Fibroblast of lung (primary cell): Measurements from ENCODE around the gene FASTKD1. TPM values are rescaled to one million over a fixed set of nuclear protein-coding genes. Genes with fewer than 3 reads are reported as not detected.
"Not testable (repeated sequence)": the region's sequence is repeated elsewhere in the genome, so short reads cannot be mapped to it uniquely, and the experiment has no call there.

Experiments used
- DNase-seq, 2 donors: peaks; one replicate each; pipeline versions ENCODE4 v3.0.0 to v3.0.0-alpha.2; 2010; ENCODE audit warnings: low read depth in 2 of 2
- H2AFZ ChIP-seq: 2 replicates; pipeline ENCODE4 v1.5.1; 2012; ENCODE audit warnings: low read length, control low read depth, inconsistent platforms
- H3K27ac ChIP-seq: 2 replicates; pipeline ENCODE4 v1.5.1; 2011; ENCODE audit warnings: low read length, control low read depth; ENCODE audit not compliant: insufficient read depth
- H3K27me3 ChIP-seq: 2 replicates; pipeline ENCODE4 v1.5.1; 2011; ENCODE audit warnings: mild to moderate bottlenecking, low read length; ENCODE audit not compliant: control insufficient read depth, insufficient read depth
- H3K36me3 ChIP-seq: 2 replicates; pipeline ENCODE4 v1.5.1; 2011; ENCODE audit warnings: low read length; ENCODE audit not compliant: control insufficient read depth, insufficient read depth
- H3K4me1 ChIP-seq: 2 replicates; pipeline ENCODE4 v1.5.1; 2011; ENCODE audit warnings: low read length; ENCODE audit not compliant: control insufficient read depth, insufficient read depth; ENCODE audit errors: extremely low read depth
- H3K4me2 ChIP-seq: 2 replicates; pipeline ENCODE4 v1.5.1; 2011; ENCODE audit warnings: low read length, control low read depth; ENCODE audit not compliant: insufficient read depth; ENCODE audit errors: extremely low read depth
- H3K4me3 ChIP-seq, 4 experiments: fragments of 200-600 bp in 1 of 4; sonication (generic) in 1 of 4; replicated peaks in 1 of 4; 2 replicates each; pipeline ENCODE4 v1.5.1; 2011 to 2016; ENCODE audit warnings: low read length in 4 of 4, low read depth in 3 of 4, mild to moderate bottlenecking in 3 of 4, control low read depth in 2 of 4, inconsistent platforms in 1 of 4, mixed read lengths in 1 of 4; ENCODE audit not compliant: insufficient read depth in 1 of 4; ENCODE audit errors: control extremely low read depth in 1 of 4
- H3K79me2 ChIP-seq: 2 replicates; pipeline ENCODE4 v1.5.1; 2012; ENCODE audit warnings: mild to moderate bottlenecking, low read length, inconsistent platforms; ENCODE audit not compliant: control insufficient read depth, insufficient read depth
- H3K9ac ChIP-seq: 2 replicates; pipeline ENCODE4 v1.5.1; 2011; ENCODE audit warnings: mild to moderate bottlenecking, low read length, control low read depth; ENCODE audit not compliant: insufficient read depth
- H3K9me3 ChIP-seq: 2 replicates; pipeline ENCODE4 v1.5.1; 2012; ENCODE audit warnings: low read depth, low read length; ENCODE audit not compliant: control insufficient read depth, insufficient read depth
- H4K20me1 ChIP-seq: 2 replicates; pipeline ENCODE4 v1.5.1; 2011; ENCODE audit warnings: low read length; ENCODE audit not compliant: control insufficient read depth, insufficient read depth; ENCODE audit errors: extremely low read depth
- CTCF ChIP-seq, 2 donors: IDR thresholded peaks in 1 of 2; conservative IDR thresholded peaks in 1 of 2; 1 replicate in 1 of 2; 2 replicates in 1 of 2; pipeline ENCODE4 v1.5.1; 2011 to 2012; ENCODE audit warnings: low read length in 2 of 2, control low read depth in 1 of 2, inconsistent platforms in 1 of 2, low read depth in 1 of 2, mild to moderate bottlenecking in 1 of 2
- EZH2 ChIP-seq: IDR thresholded peaks from 2 replicates; pipeline ENCODE4 v1.5.1; 2012; ENCODE audit warnings: low read length, control low read depth, mild to moderate bottlenecking; ENCODE audit errors: missing control alignments
- polyA plus RNA-seq, 2 donors: library from polyadenylated mRNA; depleted of rRNA in 1 of 2; stranded (reverse) in 1 of 2; unstranded in 1 of 2; fragments of >200 nt; gene quantifications; 2 replicates each; pipeline ENCODE4 v1.2.1, GENCODE V29; 2011 to 2012; ENCODE audit warnings: missing spikeins in 1 of 2
- total RNA-seq: library from RNA; depleted of rRNA; stranded (reverse); fragments of >200 nt; gene quantifications from 2 replicates; pipeline ENCODE4 v1.2.1, GENCODE V29; 2014

FASTKD1 gene
- total and polyA plus RNA-seq, 2 donors (not counting 1 experiment from before 2014, with no cell fraction given) = 11.8 to 19.3 TPM

DNA sequence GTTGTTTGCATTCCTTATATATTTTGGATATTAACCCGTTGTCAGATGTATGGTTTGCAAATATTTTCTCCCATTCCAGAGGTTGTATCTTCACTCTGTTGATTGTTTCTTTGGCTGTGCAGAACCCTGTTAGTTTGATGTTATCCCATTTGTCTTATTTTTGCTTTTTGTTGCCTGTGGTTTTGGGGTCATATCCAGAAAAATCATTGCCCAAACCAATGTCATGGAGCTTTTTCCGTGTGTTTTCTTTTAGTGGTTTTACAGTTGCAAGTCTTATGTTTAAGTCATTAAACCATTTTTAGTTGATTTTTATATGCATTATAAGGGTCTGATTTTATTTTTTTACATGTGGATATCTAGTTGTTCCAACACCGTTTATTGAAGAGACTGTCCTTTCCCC is 46.3 kb upstream of the FASTKD1 start:
- H3K4me3 ChIP-seq = no peak overlapping the region
- no peaks in the 10 kb centered on the region for H4K20me1 ChIP-seq
- H3K9me3 ChIP-seq = no peaks in the 10 kb centered on the region
- H3K4me2 ChIP-seq = no peak overlapping the region
- TF ChIP-seq CTCF (conservative IDR thresholded peaks at IDR 0.05 in 1 of 2, IDR thresholded peaks at IDR 0.05 in 1 of 2; ENCODE audit: low read depth in 1 of 2, low read length in 2 of 2) = no peak
- no peak for TF ChIP-seq EZH2
- peaks cover 4% of the 10 kb centered on the region for H3K79me2 ChIP-seq
- H3K9ac ChIP-seq = no peak overlapping the region
- H2AFZ ChIP-seq = no peak overlapping the region
- peak in 1 of 2 donors; percentile 32 for DNase-seq
- no peaks in the 10 kb centered on the region for H3K27me3 ChIP-seq
- H3K4me1 ChIP-seq = no peaks in the 10 kb centered on the region
- peaks cover 1% of the 10 kb centered on the region for H3K36me3 ChIP-seq
- H3K27ac ChIP-seq = no peak overlapping the region

DNA sequence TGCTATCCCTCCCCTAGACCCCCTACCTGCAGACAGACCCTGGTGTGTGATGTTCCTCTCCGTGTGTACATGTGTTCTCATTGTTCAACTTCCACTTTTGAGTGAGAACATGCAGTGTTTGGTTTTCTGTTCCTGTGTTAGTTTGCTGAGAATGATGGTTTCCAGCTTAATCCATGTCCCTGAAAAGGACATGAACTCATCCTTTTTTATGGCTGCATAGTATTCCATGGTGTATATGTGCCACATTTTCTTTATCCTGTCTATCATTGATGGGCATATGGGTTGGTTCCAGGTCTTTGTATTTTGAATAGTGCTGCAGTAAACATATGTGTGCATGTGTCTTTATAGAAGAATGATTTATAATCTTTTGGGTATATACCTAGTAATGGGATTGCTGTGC is 42.3 kb upstream of the FASTKD1 start:
- H4K20me1 ChIP-seq, H3K4me1 ChIP-seq, H3K36me3 ChIP-seq, DNase-seq, H3K9ac ChIP-seq, H3K27me3 ChIP-seq, H3K4me2 ChIP-seq, H3K4me3 ChIP-seq, H3K27ac ChIP-seq, H3K9me3 ChIP-seq, H2AFZ ChIP-seq, H3K79me2 ChIP-seq: not testable (repeated sequence)

DNA sequence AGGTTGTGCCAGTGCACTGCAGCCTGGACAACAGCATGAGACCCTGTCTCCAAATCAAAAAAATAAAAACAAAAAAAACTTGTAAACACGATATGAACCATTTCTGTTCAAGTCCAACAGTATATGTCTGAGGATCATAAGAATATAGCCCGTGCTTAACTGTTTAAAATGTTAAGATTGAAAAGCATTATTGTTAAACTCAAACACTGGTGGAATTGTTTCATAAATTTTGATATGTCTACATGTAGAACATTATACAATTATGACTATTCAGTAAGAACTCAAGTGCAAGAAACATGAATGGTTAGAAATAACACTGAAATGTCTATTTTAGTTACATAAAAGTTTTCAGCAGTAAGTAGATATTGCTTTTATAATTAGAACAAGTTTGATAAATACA is 40.2 kb upstream of the FASTKD1 start:
- no peak overlapping the region for H2AFZ ChIP-seq
- H3K9ac ChIP-seq = no peak overlapping the region
- H3K36me3 ChIP-seq = no peaks in the 10 kb centered on the region
- H3K79me2 ChIP-seq = peaks cover 2% of the 10 kb centered on the region
- no peaks in the 10 kb centered on the region for H4K20me1 ChIP-seq
- H3K4me2 ChIP-seq = no peak overlapping the region
- H3K4me1 ChIP-seq = no peaks in the 10 kb centered on the region
- no peak overlapping the region for H3K27ac ChIP-seq
- DNase-seq = no peak
- H3K27me3 ChIP-seq = no peaks in the 10 kb centered on the region
- H3K4me3 ChIP-seq = no peak overlapping the region
- TF ChIP-seq CTCF (conservative IDR thresholded peaks at IDR 0.05 in 1 of 2, IDR thresholded peaks at IDR 0.05 in 1 of 2; ENCODE audit: low read depth in 1 of 2, low read length in 2 of 2) = no peak
- TF ChIP-seq EZH2 = no peak
- no peaks in the 10 kb centered on the region for H3K9me3 ChIP-seq
